Large intestine (tissue), 3 donors: ENCODE measurements around the gene AUTS2. TPM values are rescaled to one million over a fixed set of nuclear protein-coding genes. Genes with fewer than 3 reads are reported as not detected.

Experiments used
- DNase-seq, 2 donors: peaks; one replicate each; pipeline versions ENCODE4 v3.0.0 to v3.0.0-alpha.2; 2013
- H3K27ac ChIP-seq: one replicate; pipeline ENCODE4 v1.5.1; 2013; ENCODE audit warnings: low read length
- H3K27me3 ChIP-seq: 2 replicates; pipeline ENCODE4 v1.6.1; 2013; ENCODE audit warnings: low read length; ENCODE audit not compliant: control insufficient read depth, insufficient read depth
- H3K36me3 ChIP-seq: 2 replicates; pipeline ENCODE4 v1.6.1; 2013; ENCODE audit warnings: low read length; ENCODE audit not compliant: control insufficient read depth, insufficient read depth
- H3K4me1 ChIP-seq: one replicate; pipeline ENCODE4 v1.6.1; 2013; ENCODE audit warnings: low read length; ENCODE audit not compliant: control insufficient read depth, insufficient read depth
- H3K4me3 ChIP-seq: one replicate; pipeline ENCODE4 v1.5.1; 2013; ENCODE audit warnings: low read length
- H3K9me3 ChIP-seq: one replicate; pipeline ENCODE4 v1.6.1; 2013; ENCODE audit warnings: mild to moderate bottlenecking, low read depth, low read length, moderate library complexity; ENCODE audit not compliant: control insufficient read depth
- whole genome bisulfite sequencing: methylation state at CpG from one replicate; pipeline ENCODE4 v1.1.5; 2013; ENCODE audit warnings: low lambda C conversion rate; ENCODE audit not compliant: insufficient coverage; 5-methylcytosine and 5-hydroxymethylcytosine counted together
- polyA plus RNA-seq: library from polyadenylated mRNA; unstranded; fragments of 120-200 nt; gene quantifications from one replicate; pipeline ENCODE4 v1.2.1, GENCODE V29; 2013

AUTS2 gene
- polyA plus RNA-seq, 1 donor, result 51.3 TPM

GRCh38 chr7:70410134-70410750, 812.0 kb downstream of the AUTS2 start:
- no CpG with 5 or more reads among the region's 8 CpGs for WGBS
- no peaks in the 10 kb centered on the region for H3K9me3 ChIP-seq
- no peaks in the 10 kb centered on the region for H3K4me1 ChIP-seq
- H3K4me3 ChIP-seq, result no peak overlapping the region
- DNase-seq, result no peak
- H3K27me3 ChIP-seq, result no peaks in the 10 kb centered on the region
- H3K36me3 ChIP-seq, result no peaks in the 10 kb centered on the region
- H3K27ac ChIP-seq, result no peak overlapping the region

GRCh38 chr7:70414368-70414767, 816.1 kb downstream of the AUTS2 start:
- no peak overlapping the region for H3K27ac ChIP-seq
- H3K9me3 ChIP-seq, result no peaks in the 10 kb centered on the region
- H3K4me3 ChIP-seq, result no peak overlapping the region
- WGBS, result no CpG with 5 or more reads among the region's 6 CpGs
- H3K4me1 ChIP-seq, result no peaks in the 10 kb centered on the region
- no peak for DNase-seq
- H3K27me3 ChIP-seq, result no peaks in the 10 kb centered on the region
- no peaks in the 10 kb centered on the region for H3K36me3 ChIP-seq

DNA sequence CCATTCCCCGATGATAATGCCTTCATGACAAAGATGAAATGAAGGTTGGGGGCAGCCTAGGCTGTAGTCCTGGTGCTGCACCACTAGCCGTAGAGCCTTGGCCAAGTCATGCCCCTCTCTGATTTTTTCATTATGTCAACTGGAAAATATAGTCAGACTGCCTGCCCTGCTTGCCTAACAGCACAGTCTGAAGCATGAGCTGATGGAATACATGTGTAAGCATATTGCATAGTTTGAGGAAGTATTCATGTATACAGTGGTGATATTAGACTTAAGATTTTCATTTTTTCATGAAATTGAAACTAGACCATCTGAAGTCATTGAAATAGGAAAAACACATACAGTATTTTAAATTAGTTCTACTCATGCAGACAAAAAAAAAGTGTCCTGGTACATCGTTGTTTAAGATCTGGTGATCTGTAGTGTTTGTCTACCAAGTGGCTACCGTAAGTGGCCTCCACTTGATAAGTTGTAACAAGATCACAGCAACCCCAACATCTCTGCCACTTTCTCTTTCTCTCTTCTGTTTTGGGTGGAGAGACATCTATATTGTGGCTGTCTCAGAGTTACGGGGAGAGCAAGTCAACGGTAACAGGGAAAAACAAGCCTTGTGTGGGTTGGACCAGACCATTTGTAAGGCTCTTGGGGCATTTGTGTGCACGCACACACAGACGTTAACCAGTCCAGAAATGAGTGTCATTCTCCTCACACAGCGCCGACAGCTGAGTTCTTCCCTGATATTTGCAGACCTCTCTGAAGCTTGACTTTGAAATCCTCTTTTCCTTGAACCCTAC, 817.1 kb downstream of the AUTS2 start:
- no peak overlapping the region for H3K27ac ChIP-seq
- H3K9me3 ChIP-seq, result no peaks in the 10 kb centered on the region
- no peaks in the 10 kb centered on the region for H3K27me3 ChIP-seq
- H3K4me3 ChIP-seq, result no peak overlapping the region
- no peak for DNase-seq
- H3K36me3 ChIP-seq, result no peaks in the 10 kb centered on the region
- no peaks in the 10 kb centered on the region for H3K4me1 ChIP-seq
- no CpG with 5 or more reads among the region's 10 CpGs for WGBS

DNA sequence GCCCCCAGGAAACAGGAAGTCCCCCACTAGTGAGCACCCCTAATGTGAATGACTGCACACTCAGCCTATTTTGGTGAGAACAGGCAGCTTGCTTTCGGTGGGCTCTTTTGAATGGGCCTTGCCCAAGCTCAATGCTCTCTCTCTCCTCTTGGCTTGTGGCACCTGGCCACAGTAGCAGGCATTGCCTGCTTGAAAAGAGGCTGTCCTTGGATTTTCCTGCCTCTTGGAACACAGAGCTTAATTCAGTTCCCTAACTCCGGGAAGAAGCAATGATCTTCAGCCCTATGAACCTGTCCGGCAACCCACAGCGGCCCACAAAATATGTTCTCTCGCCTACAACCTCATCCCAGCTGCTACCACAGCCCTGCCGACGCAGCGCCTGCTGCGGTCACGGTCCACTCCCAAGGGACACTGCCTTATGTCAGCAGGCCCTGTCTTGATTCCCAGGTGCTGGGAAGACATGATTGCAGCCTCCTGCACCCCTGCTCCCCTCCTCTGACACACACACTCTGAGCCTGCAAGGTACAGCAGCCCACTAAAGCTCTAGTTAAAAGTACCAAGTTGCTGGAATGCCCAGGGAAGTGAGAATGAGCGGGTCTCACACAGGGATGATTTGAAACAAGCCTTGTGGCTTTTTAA, 818.2 kb downstream of the AUTS2 start:
- Histone ChIP-seq H3K4me3 (no peak overlapping the region), H3K36me3 (no peaks in the 10 kb centered on the region), H3K27ac (no peak overlapping the region), H3K27me3 (no peaks in the 10 kb centered on the region), H3K4me1 (no peaks in the 10 kb centered on the region), H3K9me3 (no peaks in the 10 kb centered on the region)
- DNase-seq, result no peak
- WGBS, result 94% methylated on average over 3 of the region's 11 CpGs

DNA sequence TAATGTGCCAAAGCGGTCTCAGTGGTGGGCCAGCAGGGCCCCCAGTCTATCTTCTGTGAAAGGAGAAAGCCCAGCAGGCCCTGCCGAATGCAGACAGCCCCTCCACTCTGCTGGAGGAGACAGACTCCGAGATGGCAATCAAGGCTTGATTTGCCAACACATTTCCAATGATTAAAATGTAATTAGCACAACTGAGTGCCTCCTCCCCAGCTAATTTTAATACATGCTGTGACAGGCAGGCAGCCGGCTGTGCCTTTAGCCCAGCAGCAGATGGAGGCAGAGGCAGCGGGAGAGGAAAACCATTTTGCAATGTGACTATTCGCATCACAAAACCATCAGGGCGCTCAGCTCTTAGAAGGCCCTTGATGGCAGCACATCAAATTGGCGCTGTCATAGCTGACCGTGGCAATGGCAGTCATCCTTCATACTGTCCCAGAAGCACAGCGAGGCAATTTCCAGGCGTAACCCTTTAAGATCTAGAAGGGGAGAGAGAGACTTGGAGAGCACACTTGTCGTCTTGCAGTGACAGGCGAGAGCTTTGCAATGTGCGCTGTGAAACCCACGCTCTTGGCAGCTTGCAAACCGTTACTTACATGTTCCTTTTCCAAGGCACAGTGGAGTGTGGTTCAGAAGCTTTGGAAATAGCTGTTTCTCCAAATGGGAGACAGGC, 818.8 kb downstream of the AUTS2 start:
- Histone ChIP-seq H3K27me3 (no peaks in the 10 kb centered on the region), H3K36me3 (no peaks in the 10 kb centered on the region), H3K27ac (no peak overlapping the region), H3K9me3 (no peaks in the 10 kb centered on the region), H3K4me3 (no peak overlapping the region), H3K4me1 (no peaks in the 10 kb centered on the region)
- DNase-seq, result no peak
- WGBS, result no CpG with 5 or more reads among the region's 16 CpGs

DNA sequence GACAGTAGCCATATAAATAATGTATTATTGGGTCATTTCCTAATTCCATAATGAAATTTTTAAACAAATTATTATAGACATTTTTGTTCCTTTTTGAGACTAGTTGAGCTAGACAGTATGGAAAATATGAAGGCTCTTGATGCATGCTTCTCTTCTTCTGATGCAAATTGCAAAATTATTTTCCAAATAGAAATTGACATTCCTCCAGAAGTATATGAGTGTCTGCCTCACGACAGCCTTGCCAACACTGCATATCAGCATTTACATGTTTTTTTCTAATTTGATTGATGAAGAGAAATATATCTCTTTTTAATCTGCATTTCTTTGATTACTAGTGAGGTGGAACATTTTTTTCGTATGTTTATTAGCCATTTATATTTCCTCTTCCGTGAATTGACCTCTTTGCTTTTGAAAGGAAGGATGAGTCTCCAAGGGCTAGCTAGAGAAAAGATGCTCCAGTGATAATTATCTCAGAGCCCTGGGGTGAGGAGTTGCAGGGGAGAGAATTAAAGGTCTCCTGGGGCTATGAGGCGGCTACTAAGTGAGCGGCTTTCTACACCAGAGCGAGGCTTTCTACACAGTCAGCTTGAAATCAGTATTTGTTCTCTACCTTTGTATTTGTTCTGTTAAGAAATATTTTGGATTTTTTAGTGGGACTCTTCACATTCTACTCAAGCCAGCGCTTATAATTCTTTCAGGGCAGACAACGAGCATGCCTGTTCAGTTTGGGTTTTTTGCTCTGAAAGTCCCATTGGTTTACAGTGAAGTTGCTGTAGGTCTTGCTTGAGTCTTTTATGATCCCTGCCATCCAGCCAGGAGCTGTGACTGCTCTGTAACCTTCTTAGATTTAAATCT, 821.5 kb downstream of the AUTS2 start:
- H3K27ac ChIP-seq, result no peak overlapping the region
- 93% methylated on average over 3 of the region's 8 CpGs for whole genome bisulfite sequencing

GRCh38 chr7:70420381-70420662, 822.0 kb downstream of the AUTS2 start:
- Histone ChIP-seq H3K27ac (no peak overlapping the region), H3K9me3 (no peaks in the 10 kb centered on the region), H3K4me3 (no peak overlapping the region), H3K4me1 (no peaks in the 10 kb centered on the region), H3K36me3 (no peaks in the 10 kb centered on the region), H3K27me3 (no peaks in the 10 kb centered on the region)
- 80% methylated on average over 1 of the region's 2 CpGs for WGBS
- no peak for DNase-seq

More for the DNA sequence above, 821.5 kb downstream of the AUTS2 start:
- no peaks in the 10 kb centered on the region for H3K9me3 ChIP-seq
- H3K4me1 ChIP-seq, result no peaks in the 10 kb centered on the region
- H3K36me3 ChIP-seq, result no peaks in the 10 kb centered on the region
- H3K4me3 ChIP-seq, result no peak overlapping the region
- no peak for DNase-seq
- no peaks in the 10 kb centered on the region for H3K27me3 ChIP-seq

DNA sequence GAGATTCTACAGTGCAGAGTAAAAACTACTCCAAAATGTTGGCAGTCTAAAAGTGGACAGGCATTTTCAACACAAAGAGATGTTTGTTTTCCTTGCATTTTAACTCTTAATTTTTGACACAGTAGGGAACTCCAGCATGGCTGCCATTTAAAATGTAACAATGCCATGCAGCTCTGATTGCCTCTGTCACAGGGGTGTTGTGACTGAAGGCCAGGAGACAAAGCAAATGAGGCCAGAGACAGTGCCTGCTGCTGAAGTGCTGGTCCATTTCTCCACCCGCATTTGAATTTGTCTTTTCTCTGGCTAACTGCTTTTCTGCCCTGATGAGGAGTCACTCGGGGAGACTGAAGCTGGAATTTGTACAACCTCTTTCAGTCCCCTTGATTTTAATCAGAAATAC, 823.0 kb downstream of the AUTS2 start:
- H3K27ac ChIP-seq, result no peak overlapping the region
- WGBS, result no CpG with 5 or more reads among the region's 2 CpGs
- no peaks in the 10 kb centered on the region for H3K27me3 ChIP-seq
- no peak overlapping the region for H3K4me3 ChIP-seq
- no peaks in the 10 kb centered on the region for H3K9me3 ChIP-seq
- no peak for DNase-seq
- H3K4me1 ChIP-seq, result no peaks in the 10 kb centered on the region
- no peaks in the 10 kb centered on the region for H3K36me3 ChIP-seq

DNA sequence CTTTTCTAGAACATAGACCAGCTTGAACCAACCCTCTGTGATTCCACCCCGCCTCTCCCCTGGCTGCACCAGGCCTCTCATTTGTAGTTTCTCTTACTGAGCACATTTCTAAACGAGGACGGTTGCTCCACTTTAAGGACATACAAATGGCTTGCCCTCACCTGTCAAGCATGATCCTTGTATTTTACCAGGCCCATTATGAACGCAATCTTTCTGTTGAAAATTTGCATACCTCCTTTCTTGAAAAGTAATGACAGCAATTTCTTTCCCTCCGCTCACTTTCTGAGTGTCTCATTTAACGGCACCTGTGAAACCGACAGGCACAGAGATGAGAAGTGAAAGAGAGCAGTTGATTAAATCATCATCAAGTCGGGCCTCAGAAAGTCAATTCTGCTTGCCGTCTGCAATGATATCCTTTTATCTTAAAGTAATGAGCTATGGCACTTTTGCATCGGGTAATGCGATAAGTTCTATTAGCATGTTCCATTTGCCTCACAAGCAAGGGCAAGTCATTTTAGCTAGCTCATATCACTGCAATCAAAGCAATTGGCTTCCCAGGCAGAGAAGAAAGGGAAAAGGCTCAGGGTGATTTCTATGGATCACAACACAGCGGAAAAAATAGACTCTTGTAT, 828.1 kb downstream of the AUTS2 start:
- H3K4me1 ChIP-seq, result no peaks in the 10 kb centered on the region
- 94% methylated on average over 10 of the region's 12 CpGs for WGBS

More for the DNA sequence above, 828.1 kb downstream of the AUTS2 start:
- H3K36me3 ChIP-seq, result no peaks in the 10 kb centered on the region
- H3K4me3 ChIP-seq, result no peak overlapping the region
- no peak for DNase-seq
- H3K27me3 ChIP-seq, result no peaks in the 10 kb centered on the region
- H3K9me3 ChIP-seq, result no peaks in the 10 kb centered on the region
- H3K27ac ChIP-seq, result no peak overlapping the region
